ENCODE measurements around the gene TNIP2. TPM values are rescaled to one million over a fixed set of nuclear protein-coding genes. Genes with fewer than 3 reads are reported as not detected.

Gene TNIP2
- total and polyA plus RNA-seq, 2 of the 8 experiments (the other 6 are each of a cell fraction or from before 2014, with no cell fraction given) = 23.7 to 37.7 TPM

- no peak for TF ChIP-seq MAFK (IDR thresholded peaks at IDR 0.05; ENCODE audit: low read depth, low read length)
- TF ChIP-seq YY1 (IDR thresholded peaks at IDR 0.05; ENCODE audit: low read depth, low read length) = no peak
- no peak for TF ChIP-seq ATF3 (IDR thresholded peaks at IDR 0.05; ENCODE audit: insufficient read depth, low read depth, low read length)
- no peak for TF ChIP-seq HDAC2 (IDR thresholded peaks at IDR 0.05; ENCODE audit: borderline replicate concordance in 1 of 2, low read depth in 2 of 2, low read length in 2 of 2)
Measured at GRCh38 chr4:2786152-2786671, 30.1 kb upstream of the TNIP2 start (continued).
